ENCODE measurements around the gene RAP1GAP2.
A peak's percentile ranks its signal among the peaks of the same experiment; 100 is the strongest.
"Not testable (repeated sequence)": the region's sequence is repeated elsewhere in the genome, so short reads cannot be mapped to it uniquely, and the experiment has no call there.

Gene RAP1GAP2

DNA sequence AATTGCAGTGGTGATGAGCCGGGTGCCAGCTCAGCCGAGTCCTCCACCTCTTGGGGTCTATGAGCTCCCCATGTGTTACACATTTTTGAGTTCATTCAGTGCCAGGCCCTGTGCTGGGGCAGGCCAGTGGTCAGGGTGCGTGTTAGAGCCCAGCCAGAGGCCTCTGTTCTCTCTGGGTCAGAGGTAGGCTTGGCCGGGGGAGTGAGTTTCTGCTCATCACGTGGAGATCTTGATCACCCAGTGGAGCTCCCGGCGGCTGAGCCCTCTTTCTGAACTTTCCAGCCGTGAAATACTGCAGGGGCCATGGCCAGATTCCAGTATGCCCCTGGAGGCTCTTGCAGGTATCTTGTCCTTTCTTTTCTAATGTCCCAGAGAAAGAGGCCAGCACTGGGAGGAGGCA is 93.0 kb downstream of the RAP1GAP2 start:
- no peak for DNase-seq

- not testable (repeated sequence) for DNase-seq
Observed at GRCh38 chr17:2890778-2891177, 94.5 kb downstream of the RAP1GAP2 start.

- DNase-seq, result no peak
Observed at GRCh38 chr17:2892305-2892971, 96.2 kb downstream of the RAP1GAP2 start.

- DNase-seq, result no peak
Observed at GRCh38 chr17:2893422-2893914, 97.2 kb downstream of the RAP1GAP2 start.

GRCh38 chr17:2894782-2895181 is 98.5 kb downstream of the RAP1GAP2 start:
- no peak for DNase-seq

DNA sequence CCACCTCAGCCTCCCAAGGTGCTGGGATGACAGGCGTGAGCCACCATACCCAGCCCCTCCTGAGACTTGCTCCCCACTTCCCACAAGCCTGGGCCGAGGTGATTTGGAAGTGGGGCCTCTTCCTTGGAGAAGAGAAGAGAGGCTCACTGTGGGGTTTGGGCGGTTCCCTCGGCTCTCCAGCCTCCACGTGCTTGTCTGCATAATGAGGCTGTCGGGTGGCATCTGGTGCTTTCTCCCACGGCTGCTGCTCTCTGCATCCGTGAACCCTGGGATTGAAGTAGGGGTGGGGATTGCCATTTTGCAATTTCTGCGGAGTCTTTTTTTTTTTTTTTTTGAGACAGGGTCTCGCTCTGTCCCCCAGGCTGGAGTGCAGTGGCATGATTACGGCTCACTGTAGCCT is 101.4 kb downstream of the RAP1GAP2 start:
- DNase-seq, result no peak

- no peak for DNase-seq
Observed at GRCh38 chr17:2898255-2898926, 102.2 kb downstream of the RAP1GAP2 start.

- no peak for DNase-seq
Observed at GRCh38 chr17:2899906-2900305, 103.7 kb downstream of the RAP1GAP2 start.

DNA sequence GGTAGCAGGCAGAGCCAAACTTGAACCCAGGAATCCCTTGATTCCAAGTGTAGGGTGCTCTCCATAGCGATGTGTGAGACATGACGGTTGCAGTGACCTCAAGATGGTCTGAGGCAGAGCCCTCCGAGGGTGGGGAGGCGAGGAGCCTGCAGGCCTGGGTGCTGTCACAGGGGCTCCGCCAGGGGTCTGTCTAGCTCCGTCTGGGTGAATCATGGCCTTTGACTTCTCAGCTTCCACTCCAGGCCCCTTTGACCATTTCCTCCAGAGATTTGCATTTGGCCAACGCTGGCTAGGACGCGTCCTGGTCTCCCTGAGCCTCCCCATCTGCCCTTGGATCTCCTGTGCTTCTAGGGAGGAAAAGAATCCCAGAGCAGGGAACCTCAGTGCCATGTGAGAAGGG is 104.6 kb downstream of the RAP1GAP2 start:
- no peak for DNase-seq

DNA sequence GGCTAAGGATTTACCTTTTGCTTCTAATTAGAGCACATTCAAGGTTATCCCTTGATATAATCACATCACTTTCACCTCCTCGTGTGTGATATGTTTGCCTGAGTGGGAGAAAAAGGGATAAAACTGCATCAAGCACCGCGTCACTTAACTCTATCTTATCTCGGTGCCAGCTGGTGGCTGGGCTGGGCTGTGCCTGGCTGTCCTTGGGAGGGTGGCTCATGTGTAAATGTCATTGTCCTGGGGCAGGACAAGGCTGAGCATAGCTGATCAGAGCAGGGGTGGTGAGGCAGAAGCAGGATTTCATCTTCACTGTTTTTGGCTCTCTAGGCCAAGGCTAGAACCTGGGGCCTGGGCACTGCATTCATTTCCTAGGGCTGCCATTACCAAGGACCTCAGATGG is 105.3 kb downstream of the RAP1GAP2 start:
- DNase-seq, result no peak

GRCh38 chr17:2902546-2902945 is 106.3 kb downstream of the RAP1GAP2 start:
- no peak for DNase-seq

GRCh38 chr17:2903193-2903974 is 107.1 kb downstream of the RAP1GAP2 start:
- DNase-seq, result no peak

DNA sequence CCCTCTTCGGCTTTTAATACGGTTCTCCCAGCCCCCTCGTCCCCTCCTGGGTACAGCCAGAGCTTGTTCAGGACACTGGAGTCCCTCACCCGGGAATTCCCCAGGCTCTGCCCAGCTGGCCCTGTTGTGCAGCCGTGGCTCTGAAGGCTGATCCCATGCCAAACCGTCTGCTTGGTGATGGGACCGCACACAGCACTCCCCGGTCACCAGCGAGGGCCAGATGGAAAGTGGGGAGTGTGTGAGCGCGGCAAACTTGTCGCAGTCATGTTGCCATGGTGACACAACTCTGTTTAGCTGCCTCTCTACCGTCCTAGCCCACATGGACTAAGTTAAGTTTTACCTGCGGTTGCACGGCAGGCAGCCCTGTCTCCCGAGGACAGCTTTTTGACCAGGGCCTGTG is 107.9 kb downstream of the RAP1GAP2 start:
- DNase-seq, result no peak

GRCh38 chr17:2905269-2905668 is 109.0 kb downstream of the RAP1GAP2 start:
- DNase-seq, result no peak

- no peak for DNase-seq
Observed at GRCh38 chr17:2905696-2906501, 109.7 kb downstream of the RAP1GAP2 start.

DNA sequence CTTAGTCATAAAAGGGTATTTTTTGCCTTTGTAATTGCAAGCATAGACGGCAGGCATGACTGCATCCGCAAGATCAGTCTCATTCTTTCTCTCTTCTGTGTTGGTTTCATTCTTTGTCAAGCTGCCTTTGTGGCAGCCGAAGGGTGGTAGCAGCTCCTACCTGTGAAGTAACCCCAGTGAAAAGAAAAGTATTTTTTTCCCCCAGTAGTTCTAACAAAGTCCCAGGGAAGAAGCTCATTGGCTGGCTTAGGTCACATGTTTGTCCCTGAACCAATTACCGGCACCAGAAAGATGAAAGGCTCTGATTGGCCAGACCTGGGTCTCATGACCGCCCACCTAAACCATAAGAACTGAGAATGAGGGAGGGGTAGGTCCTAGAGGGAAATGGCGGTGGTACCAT is 110.7 kb downstream of the RAP1GAP2 start:
- peak; percentile 5 for DNase-seq

DNA sequence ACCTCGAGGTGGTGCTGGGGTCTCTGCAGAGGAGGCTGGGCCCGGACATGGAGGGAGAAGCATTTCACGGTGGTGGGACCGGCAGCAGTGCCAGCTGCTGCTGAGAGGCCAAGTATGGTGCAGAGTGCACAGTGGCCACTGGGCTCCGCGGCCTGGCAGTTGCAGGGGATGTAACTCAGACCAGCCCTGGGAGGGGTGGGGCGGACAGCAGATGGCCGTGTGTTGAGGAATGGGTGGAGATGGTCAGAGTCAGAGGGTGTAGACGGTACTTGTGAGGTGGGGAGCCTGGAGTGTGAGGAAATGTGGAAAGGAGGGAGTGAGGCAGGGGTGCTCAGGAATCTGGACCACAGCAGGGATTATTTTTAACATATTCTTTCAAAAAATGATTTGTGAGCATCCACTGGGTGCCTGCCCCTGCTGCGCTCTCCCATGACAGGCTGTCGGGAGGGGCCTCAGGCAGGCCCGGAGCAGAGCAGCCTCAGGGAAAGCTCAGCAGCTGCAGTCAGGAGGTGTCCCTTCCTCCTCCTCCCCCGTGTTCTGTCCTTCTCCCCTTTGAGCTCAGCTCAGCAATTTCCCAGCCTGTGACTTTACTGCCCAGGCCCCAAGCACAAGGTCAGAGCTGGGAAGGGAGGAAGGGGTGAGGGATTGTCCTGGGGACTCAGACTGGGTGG is 113.1 kb downstream of the RAP1GAP2 start:
- DNase-seq, result no peak

DNA sequence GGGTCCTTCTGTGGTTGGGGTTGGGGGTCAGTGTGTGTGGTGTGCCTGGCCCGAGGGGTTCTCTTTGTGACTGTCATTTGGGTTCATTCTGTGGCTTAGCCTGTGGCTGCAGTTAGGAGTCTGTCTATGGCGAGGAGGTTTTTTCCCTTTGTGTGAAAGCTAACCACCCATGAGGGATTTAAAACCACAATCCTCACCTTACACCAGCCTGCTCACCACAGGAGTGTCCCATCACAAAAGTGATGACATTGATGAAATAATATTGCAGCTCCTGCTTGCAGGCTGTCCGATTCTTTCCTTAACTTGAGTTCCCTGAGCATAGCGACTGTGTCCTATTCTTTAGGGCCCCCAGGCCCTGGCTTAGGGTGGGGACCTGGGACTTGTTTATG is 113.6 kb downstream of the RAP1GAP2 start:
- DNase-seq, result no peak

GRCh38 chr17:2911035-2911754 is 115.0 kb downstream of the RAP1GAP2 start:
- DNase-seq, result no peak

GRCh38 chr17:2911755-2912111 is 115.5 kb downstream of the RAP1GAP2 start:
- no peak for DNase-seq

DNA sequence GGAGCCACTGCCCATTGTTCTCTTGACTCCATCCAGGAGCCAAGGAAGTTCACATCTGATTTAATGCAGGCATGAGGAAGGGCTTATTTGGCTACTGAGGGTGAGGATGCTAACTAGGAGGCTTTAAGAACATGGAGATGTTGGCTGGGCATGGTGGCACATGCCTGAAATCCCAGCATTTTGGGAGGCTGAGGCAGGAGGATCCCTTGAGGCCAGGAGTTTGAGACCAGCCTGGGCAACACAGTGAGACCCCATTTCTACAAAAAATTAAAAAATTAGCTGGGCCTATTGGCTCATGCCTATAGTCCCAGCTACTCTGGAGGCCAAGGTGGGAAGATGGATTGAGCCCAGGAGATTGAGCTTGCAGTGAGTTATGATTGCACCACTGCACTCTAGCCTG is 116.5 kb downstream of the RAP1GAP2 start:
- DNase-seq, result no peak

DNA sequence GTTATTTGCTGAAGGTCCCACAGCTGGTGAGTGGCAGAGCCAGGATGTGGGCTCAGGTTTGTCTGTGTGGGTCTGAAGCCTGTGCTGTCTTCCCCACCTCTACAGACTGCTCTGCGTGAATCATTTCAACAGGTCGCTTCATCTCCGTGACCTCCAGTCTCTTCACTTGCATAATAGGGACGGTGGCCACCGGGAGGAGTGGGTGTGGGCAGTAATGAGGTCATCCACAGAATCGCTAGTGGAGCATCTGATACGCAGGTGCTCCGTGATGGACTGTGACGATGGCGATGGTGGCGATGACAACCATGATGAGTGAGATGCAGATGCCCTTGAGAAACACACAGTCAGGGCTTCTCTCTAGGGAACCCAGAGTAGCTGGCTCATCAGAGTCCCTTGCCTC is 120.2 kb downstream of the RAP1GAP2 start:
- DNase-seq, result no peak

Measured in CD4-positive, alpha-beta T cell treated with Interleukin-21 for 1 hour (primary cell).